Ectodermal cell (in vitro differentiated cells): ENCODE data around the gene UCN.
A peak's percentile ranks its signal among the peaks of the same experiment; 100 is the strongest.
"Not testable (repeated sequence)": the region's sequence is repeated elsewhere in the genome, so short reads cannot be mapped to it uniquely, and the experiment has no call there.

Experiments used
- H3K27ac ChIP-seq: 2 replicates; pipeline ENCODE4 v1.7.0; 2013; ENCODE audit warnings: mild to moderate bottlenecking, low read depth, low read length; ENCODE audit not compliant: insufficient read depth, poor library complexity, severe bottlenecking
- H3K27me3 ChIP-seq: 2 replicates; pipeline ENCODE4 v1.7.0; 2013; ENCODE audit warnings: mild to moderate bottlenecking, low read length; ENCODE audit not compliant: insufficient read depth, control insufficient read depth, poor library complexity, severe bottlenecking
- H3K36me3 ChIP-seq: one replicate; pipeline ENCODE4 v1.7.0; 2013; ENCODE audit warnings: low read length; ENCODE audit not compliant: control insufficient read depth, insufficient read depth
- H3K4me1 ChIP-seq: one replicate; pipeline ENCODE4 v1.7.0; 2013; ENCODE audit warnings: low read length; ENCODE audit not compliant: control insufficient read depth, insufficient read depth
- H3K4me3 ChIP-seq: 2 replicates; pipeline ENCODE4 v1.7.0; 2013; ENCODE audit warnings: low read depth, low read length, control low read depth; ENCODE audit not compliant: insufficient read depth
- H3K9me3 ChIP-seq: 2 replicates; pipeline ENCODE4 v1.7.0; 2013; ENCODE audit warnings: mild to moderate bottlenecking, low read length, moderate library complexity; ENCODE audit not compliant: control insufficient read depth
- WGBS, 2 experiments: methylation state at CpG; one replicate each; pipeline ENCODE4 v1.1.7; 2013; ENCODE audit warnings: missing lambda C conversion rate in 2 of 2; 5-methylcytosine and 5-hydroxymethylcytosine counted together

UCN gene

GRCh38 chr2:27336173-27336572 is 27.9 kb upstream of the UCN start:
- Histone ChIP-seq H3K27ac (no peak overlapping the region), H3K36me3 (peaks cover 73% of the 10 kb centered on the region), H3K4me1 (no peaks in the 10 kb centered on the region), H3K27me3 (no peaks in the 10 kb centered on the region), H3K9me3 (no peaks in the 10 kb centered on the region), H3K4me3 (no peak overlapping the region)
- WGBS, 2 experiments: 96 to 97% methylated on average over 7 of the region's 7 CpGs

- Histone ChIP-seq H3K4me3 (no peak overlapping the region), H3K27me3 (no peaks in the 10 kb centered on the region), H3K36me3 (peaks cover 69% of the 10 kb centered on the region), H3K27ac (no peak overlapping the region), H3K4me1 (no peaks in the 10 kb centered on the region), H3K9me3 (no peaks in the 10 kb centered on the region)
- WGBS, 2 experiments: 93 to 94% methylated on average over 3 of the region's 3 CpGs
Measured at GRCh38 chr2:27335311-27335710, 27.1 kb upstream of the UCN start.

- 96% methylated on average over 5 of the region's 5 CpGs for WGBS, 2 experiments
- Histone ChIP-seq H3K36me3 (peaks cover 23% of the 10 kb centered on the region), H3K9me3 (no peaks in the 10 kb centered on the region), H3K4me1 (peaks cover 5% of the 10 kb centered on the region), H3K4me3 (no peak overlapping the region), H3K27ac (no peak overlapping the region), H3K27me3 (no peaks in the 10 kb centered on the region)
Measured at GRCh38 chr2:27324720-27325119, 16.5 kb upstream of the UCN start.

GRCh38 chr2:27323596-27324285 is 15.5 kb upstream of the UCN start:
- peaks cover 5% of the 10 kb centered on the region for H3K4me1 ChIP-seq
- H3K9me3 ChIP-seq: no peaks in the 10 kb centered on the region
- H3K36me3 ChIP-seq: peaks cover 15% of the 10 kb centered on the region
- WGBS, 2 experiments: 42 to 47% methylated on average over 5 of the region's 5 CpGs
- peak overlapping the region; percentile 83 for H3K27ac ChIP-seq
- no peaks in the 10 kb centered on the region for H3K27me3 ChIP-seq
- H3K4me3 ChIP-seq: peak overlapping the region; percentile 89

GRCh38 chr2:27322766-27323595 is 14.7 kb upstream of the UCN start, which contains the start of gene MPV17:
Gene MPV17, minus strand, starts transcription at chr2:27323097. Its CDS starts 580 bp downstream, at chr2:27322517.
- WGBS, 2 experiments: 2% methylated on average over 38 to 39 of the region's 39 CpGs
- Histone ChIP-seq H3K4me3 (peak within 1 kb of the TSS; percentile 89), H3K9me3 (no peaks in the 10 kb centered on the region), H3K27ac (peak within 1 kb of the TSS; percentile 83), H3K27me3 (no peaks in the 10 kb centered on the region), H3K36me3 (peaks cover 8% of the 10 kb centered on the region), H3K4me1 (peaks cover 5% of the 10 kb centered on the region)

- no peaks in the 10 kb centered on the region for H3K27me3 ChIP-seq
- peaks cover 4% of the 10 kb centered on the region for H3K36me3 ChIP-seq
- H3K4me3 ChIP-seq: peak overlapping the region; percentile 89
- peaks cover 5% of the 10 kb centered on the region for H3K4me1 ChIP-seq
- no peak overlapping the region for H3K27ac ChIP-seq
- H3K9me3 ChIP-seq: no peaks in the 10 kb centered on the region
- 8 to 13% methylated on average over 10 of the region's 10 CpGs for WGBS, 2 experiments
Measured at GRCh38 chr2:27322301-27322765, 14.1 kb upstream of the UCN start.

- Histone ChIP-seq H3K27ac (no peak overlapping the region), H3K36me3 (no peaks in the 10 kb centered on the region), H3K27me3 (no peaks in the 10 kb centered on the region), H3K4me1 (peaks cover 5% of the 10 kb centered on the region), H3K4me3 (no peak overlapping the region), H3K9me3 (no peaks in the 10 kb centered on the region)
- WGBS, 2 experiments: 72 to 74% methylated on average over 8 of the region's 8 CpGs
Measured at GRCh38 chr2:27320958-27321543, 12.8 kb upstream of the UCN start.

- not testable (repeated sequence) for H3K27ac ChIP-seq, H3K9me3 ChIP-seq, H3K36me3 ChIP-seq, H3K27me3 ChIP-seq, H3K4me3 ChIP-seq, H3K4me1 ChIP-seq
- 94 to 95% methylated on average over 15 of the region's 15 CpGs for WGBS, 2 experiments
Measured at GRCh38 chr2:27319839-27320238, 11.6 kb upstream of the UCN start.

- WGBS, 2 experiments: 93 to 94% methylated on average over 12 of the region's 12 CpGs
- H3K27ac ChIP-seq: no peak overlapping the region
- H3K36me3 ChIP-seq: no peaks in the 10 kb centered on the region
- H3K27me3 ChIP-seq: no peaks in the 10 kb centered on the region
- no peak overlapping the region for H3K4me3 ChIP-seq
- H3K4me1 ChIP-seq: no peaks in the 10 kb centered on the region
- no peaks in the 10 kb centered on the region for H3K9me3 ChIP-seq
Measured at GRCh38 chr2:27316655-27317412, 8.6 kb upstream of the UCN start.
